Activated CD4-positive, alpha-beta T cell treated with anti-CD3 and anti-CD28 coated beads, Interleukin-2, amount 50 U/mL, for 1 hour (primary cell): ENCODE data around the gene CAMK2G.
A peak's percentile ranks its signal among the peaks of the same experiment; 100 is the strongest.

Experiments used
- DNase-seq: peaks from one replicate; pipeline ENCODE4 v3.0.0-alpha.2; 2020

CAMK2G gene

GRCh38 chr10:73878365-73878764 is 4.0 kb upstream of the CAMK2G start:
- DNase-seq, result no peak

- DNase-seq, result no peak
These were observed 3.3 kb upstream of the CAMK2G start for GRCh38 chr10:73877533-73878160.

GRCh38 chr10:73876971-73877370 is 2.6 kb upstream of the CAMK2G start:
- DNase-seq, result no peak

DNA sequence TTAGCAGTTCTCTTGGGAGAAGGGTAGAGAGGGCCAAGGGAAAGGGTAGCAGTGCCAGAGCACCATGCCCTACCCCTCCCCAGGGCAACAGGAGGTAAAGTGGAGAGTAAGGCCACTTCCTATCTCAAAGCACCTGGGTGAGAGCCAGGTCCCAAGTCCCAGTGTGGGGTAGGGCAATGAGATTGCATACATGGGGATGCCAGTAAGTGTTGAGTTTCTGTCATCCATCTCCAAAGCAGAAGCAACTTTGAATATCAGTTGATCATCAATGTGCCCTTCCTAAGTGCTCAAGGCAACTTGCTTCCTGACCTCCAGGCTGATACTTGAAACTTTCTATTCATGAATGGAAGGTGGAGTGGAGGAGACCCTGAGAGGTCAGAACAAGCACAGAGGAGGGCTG is 2.2 kb upstream of the CAMK2G start:
- no peak for DNase-seq

DNA sequence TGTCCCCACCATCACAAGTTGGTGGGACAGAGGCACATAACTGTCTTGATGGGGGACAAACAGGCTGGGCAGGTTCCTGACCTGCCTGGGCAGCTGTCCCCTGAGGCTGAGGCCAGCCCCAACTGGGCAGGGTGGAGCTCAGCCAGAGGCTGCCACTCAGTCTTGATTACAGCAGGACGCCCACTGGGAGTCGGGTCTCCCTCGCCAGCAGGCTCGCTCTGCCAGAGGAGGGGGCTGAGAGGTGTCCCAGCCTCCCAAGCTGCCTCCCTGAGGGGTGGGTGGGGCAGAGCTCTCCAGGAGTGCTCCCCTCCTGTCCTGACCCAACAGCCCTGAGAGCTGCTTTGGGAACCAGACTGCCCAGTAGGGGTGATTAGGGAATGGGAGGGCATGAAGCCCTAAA is 1.8 kb upstream of the CAMK2G start:
- no peak for DNase-seq

DNA sequence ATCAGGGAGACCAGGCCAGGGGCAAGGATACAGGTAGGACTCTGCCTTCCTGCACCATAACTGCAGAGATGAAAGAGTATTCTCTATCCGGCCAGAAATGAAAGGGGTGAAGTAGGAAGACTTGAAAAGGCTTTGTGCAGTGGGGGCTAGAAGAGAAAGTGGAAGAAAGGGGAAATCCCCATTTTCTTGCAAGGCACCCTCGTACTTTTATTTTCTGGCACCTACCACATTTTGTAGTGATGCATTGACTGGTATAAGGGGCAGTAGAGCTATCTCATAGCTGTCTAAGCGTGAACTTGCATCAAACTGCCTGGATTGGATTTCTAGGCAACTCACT is 752 bp upstream of the CAMK2G start:
- DNase-seq, result no peak

DNA sequence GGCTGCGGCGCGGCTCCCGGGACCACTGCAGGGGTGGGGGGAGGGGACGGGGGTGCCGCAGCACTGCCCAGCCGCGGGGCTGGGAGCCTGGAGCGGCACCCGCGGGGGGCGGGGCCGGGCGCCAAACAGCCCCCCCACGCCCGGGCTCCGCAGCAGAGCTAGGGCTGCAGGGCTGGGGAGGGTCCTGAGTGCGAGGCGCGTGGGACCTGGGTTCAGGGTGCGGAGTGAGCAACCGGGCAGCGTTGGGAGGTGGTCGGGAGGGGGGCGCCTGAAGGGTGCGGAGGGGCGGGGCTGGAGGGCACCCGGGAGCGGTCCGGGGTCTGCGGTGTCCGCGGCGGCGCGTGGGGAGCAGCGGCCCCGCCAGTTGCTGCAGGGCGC is 528 bp downstream of the CAMK2G start:
- DNase-seq, result no peak

GRCh38 chr10:73873142-73873837 is 1.1 kb downstream of the CAMK2G start:
- no peak for DNase-seq

DNA sequence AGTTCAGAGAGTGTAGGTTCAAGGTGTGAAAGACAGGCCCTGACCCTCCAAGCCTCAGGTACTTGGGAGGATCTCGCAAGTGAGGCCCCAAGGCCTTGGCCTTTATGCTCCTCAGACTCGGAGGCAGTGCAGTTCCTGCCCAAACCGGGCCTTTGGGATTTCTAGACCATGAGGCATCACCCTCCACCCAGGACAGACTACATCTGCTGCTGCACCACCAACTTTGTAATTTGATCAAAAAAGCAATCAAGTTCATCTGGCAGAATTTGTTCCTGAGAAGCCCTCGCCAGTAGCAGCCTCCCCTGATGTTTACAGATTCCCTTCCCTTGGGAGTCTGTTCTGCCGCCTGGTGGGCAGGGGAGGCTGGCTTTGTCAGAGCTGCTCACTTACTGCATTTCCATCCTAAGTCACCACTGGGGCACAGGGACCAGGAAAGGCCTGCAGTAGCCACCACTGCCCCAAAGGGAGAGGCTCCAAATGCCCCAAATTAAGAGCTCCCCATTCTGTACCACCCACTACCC is 2.1 kb downstream of the CAMK2G start:
- DNase-seq, result no peak

DNA sequence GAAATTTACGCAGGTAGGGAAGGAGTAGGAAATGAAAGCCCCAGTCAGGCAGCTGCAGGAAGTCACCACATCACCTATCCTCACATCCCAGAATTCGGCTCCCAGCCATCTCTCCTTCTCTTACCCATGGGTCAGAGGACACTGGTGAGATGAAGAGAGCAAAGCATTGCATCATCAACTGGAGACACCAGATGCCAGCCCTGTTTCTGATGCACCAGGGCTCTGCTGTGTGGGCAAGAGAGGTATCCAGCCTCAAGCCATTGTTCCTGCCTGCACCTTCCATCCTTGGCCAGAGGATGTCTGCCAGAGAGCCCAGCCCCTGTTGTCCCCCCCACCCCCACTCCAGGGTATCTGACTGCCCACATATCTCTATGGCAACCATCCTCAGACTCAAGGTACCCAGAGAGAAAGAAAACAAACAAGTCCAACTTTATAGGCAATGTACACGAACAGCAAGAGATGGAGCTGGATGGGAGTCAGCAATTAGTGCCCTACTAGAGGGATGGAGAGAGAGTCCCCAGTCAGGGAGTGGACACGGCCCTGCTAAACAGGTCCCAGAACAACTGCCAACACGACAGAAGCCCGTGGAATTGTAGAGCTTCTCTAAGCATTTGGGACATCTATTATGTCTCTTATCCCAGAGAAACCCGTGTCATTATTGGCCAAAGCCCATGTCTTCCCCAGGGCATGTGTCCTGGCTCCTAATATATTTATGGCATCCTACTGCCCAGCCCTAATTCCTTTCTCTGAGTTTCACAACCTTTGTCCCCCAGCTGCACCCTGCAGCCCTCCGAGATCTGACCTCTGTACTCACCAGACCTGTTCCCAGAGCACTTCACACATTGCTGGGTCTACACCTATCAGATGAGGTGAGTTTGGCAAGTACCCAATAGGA is 2.8 kb downstream of the CAMK2G start:
- no peak for DNase-seq

GRCh38 chr10:73868655-73869195 is 5.6 kb downstream of the CAMK2G start:
- DNase-seq, result no peak

DNA sequence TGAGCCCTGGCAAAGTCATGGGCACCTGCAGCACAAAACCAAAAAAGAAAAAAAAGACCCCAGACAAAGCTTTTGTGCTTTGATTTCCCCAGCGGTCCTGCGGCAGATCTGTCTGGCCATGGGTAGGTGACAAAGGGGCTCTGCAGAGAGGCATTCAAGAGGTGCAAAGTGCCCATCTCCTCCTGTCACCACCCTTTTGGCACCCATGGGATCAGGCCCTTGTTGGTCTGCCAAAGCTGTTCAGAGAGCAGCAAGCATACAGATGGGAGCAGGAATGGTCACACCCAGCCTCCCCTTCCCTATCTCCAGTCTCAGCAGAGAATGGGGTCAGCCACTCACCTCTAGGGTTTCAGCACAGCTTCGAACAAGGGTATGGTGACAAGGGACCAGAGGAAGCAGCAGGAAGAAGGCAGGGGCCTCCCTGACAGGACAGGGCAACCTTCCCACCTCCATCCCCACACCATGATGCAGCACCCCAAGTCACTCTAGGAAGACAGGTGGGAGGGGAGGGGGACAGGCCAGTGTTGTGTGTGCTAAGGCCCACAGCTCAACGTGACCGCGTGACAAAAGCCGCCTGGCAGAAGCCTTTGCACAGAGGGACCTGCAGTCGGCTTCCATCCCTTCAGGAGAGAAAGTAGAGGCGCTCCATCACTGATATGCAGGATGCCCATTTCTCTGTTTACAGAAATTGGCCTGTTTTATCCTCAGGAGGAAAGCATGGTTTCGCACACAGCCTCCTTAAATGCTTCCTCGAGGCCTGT is 6.3 kb downstream of the CAMK2G start:
- DNase-seq, result no peak

DNA sequence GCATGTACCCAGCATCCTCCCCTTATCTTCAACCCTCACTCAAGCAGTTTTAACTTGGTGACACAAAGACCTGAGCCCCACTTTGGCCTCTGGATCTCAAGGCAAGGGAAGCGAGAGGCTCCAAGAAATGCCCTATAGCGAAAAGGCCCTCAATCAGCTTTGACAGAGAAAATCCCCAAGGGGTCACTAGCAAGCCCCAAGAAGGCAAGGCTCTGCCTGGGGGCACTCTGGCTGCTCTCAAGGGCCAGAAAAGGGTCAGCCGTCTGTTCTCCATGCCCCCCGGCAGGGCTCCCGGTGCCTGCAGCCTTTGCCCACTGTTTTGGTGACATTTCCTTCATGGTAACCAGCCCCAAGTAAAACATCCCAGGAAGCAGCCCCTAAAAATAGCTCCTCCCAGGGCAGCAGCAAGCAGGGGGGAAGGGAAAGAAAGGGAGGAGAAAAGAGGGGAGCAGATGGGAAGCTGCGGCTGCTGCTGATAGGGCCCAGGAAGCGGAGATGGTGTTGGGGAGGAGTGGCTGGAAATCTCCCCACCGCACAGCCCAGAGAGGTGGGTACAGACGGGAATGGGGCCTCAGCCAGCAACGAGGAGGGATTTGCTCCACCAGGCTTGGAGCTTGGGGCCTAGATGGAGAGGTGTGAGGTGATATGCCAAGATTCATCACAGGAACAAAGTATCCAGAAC is 7.1 kb downstream of the CAMK2G start:
- DNase-seq, result no peak

GRCh38 chr10:73866621-73867020 is 7.7 kb downstream of the CAMK2G start:
- no peak for DNase-seq

DNA sequence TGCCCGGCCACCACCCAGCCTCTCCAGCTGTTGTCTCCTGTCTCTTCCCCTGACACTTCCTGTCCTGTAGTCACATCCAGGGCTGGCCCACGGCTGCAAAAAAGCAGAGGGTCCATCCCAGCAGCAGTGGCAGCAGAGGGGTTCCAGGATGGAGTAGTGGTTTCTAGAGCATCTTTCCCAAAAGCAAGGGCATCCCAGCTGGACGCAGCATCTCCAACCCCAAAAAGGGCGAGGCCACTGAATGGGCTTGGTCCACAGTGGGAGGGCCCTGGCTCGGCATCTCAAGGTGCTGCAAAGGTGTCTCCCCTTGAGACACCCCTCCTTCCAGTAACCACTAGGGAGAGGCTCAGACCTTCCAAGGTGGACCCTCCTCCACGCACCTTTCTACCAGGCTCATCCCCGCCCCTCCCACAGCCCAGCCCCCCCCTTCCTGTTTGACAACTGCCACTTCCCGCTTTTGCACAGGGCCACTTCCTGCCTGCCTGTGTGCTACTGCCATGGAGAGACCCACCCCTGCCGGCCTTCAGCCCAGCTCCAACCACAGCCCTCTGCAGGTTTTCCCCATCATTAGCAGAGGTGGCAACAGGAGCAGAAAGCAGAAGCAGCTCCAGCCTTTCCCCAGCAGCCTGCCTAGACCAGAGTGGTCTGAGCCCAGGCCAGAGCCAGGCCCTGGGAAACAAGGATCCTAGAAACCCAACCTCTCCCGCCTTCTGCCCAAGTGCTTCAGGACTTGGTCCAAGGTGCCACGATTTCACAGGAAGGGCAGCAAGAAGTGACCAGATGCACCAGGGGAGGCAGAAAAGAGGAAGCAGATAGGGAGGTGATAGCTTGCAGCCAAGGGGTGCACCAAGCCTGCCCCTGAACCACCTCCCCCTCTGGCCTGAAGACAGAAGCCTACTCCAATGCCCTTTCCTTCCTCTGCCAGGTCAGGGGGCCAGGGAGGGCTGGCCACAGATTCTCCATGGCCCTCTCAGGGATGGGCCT is 8.6 kb downstream of the CAMK2G start:
- peak; percentile 28 for DNase-seq

GRCh38 chr10:73865107-73865458 is 9.3 kb downstream of the CAMK2G start:
- no peak for DNase-seq

- DNase-seq, result no peak
These were observed 10.1 kb downstream of the CAMK2G start for GRCh38 chr10:73864229-73864628.

DNA sequence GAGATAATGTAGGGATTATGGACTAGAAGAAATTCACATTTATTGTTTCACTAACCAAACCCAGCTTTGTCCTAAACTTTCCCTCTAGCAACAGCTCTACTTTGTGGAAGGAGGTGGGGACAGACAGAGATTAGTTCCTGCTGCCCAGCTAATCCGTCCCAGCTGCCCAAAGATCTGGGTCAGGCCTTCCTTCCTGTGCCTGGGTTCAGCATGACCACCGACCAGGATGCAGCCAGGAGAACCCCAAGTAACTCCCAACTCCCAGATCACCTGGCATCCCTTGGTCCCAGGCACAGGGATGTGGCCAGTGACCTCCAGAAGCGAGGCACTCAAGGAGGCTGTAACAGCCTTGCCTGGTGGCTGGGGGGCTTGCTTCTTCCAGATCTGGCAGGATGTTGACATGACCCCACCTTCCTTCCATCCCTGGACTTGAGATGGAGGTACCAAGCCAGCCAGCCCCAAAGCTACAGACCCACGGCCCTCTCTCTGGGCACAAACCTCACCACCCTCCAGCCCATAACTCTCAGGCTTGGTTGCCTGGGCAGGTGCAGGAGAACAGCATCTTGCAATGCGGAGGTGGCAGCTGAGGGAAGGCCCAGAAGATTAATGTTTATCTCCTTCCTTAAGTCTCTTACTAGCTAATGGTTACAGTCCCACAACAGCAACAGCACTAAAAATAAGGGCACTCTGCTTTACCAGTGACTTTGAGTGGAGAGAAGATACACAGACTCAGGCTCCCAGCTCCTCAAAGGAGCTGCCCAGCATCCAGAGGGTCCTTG is 11.1 kb downstream of the CAMK2G start:
- no peak for DNase-seq

- no peak for DNase-seq
These were observed 12.3 kb downstream of the CAMK2G start for GRCh38 chr10:73862011-73862410.
